Activated naive CD8-positive, alpha-beta T cell treated with anti-CD3 and anti-CD28 coated beads for 36 hours (primary cell): ENCODE data around the gene NKAIN4. TPM values are rescaled to one million over a fixed set of nuclear protein-coding genes. Genes with fewer than 3 reads are reported as not detected.

Experiments
- DNase-seq: peaks from one replicate; pipeline ENCODE4 v3.0.0; 2021
- H3K27ac Mint-ChIP-seq: one replicate; pipeline ENCODE4 v1.8.0; 2022; ENCODE audit warnings: mild to moderate bottlenecking, moderate library complexity, mixed read lengths
- H3K27me3 Mint-ChIP-seq: one replicate; pipeline ENCODE4 v1.8.0; 2022; ENCODE audit warnings: mild to moderate bottlenecking, mixed read lengths
- H3K36me3 Mint-ChIP-seq: one replicate; pipeline ENCODE4 v1.8.0; 2021; ENCODE audit warnings: mild to moderate bottlenecking, mixed read lengths
- H3K4me1 Mint-ChIP-seq: one replicate; pipeline ENCODE4 v1.8.0; 2021; ENCODE audit warnings: mixed read lengths
- H3K4me3 Mint-ChIP-seq: one replicate; pipeline ENCODE4 v1.8.0; 2022; ENCODE audit warnings: mild to moderate bottlenecking, moderate library complexity, mixed read lengths
- H3K9me3 Mint-ChIP-seq: one replicate; pipeline ENCODE4 v1.8.0; 2022; ENCODE audit warnings: mixed read lengths
- total RNA-seq, 2 experiments: library from RNA; stranded (reverse); gene quantifications; one replicate each; pipeline ENCODE4 v1.2.3, GENCODE V29; 2021

Gene NKAIN4
- total RNA-seq, 2 experiments from 2014 or later = not detected

DNA sequence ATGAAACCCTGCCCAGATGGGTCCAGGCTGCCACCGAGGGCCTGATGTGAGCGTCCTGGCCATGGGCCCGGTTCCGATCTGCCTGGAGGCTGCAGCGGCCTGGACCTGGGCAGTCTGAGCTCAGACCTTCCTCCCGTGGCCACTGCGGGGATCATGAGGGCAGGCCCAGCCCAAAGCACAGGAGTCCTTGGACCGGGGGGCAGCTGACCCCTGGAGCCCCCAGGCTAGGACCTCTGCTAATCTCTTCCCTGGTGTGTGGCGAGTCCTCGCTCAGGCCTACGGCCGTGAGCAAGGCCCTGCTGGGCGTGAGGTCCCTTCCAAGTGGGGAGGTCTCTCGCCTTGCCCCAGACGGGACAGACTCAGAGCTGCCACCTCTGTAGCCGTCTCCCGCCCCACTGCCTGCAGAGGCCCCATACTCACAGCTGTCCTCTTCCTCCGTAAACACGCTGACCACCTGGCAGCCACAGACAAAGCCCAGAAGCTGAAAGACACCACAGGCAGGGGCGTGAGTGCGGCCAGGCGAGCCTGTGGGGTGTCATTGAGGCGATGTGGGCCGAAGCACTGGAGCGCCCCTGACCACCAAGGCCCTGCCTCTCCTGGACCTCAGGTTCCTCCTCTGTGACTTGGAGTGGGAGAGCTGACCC is 10.5 kb downstream of the NKAIN4 start:
- H3K4me1 Mint-ChIP-seq = no peaks in the 10 kb centered on the region
- no peak for DNase-seq
- H3K27ac Mint-ChIP-seq = no peak overlapping the region

DNA sequence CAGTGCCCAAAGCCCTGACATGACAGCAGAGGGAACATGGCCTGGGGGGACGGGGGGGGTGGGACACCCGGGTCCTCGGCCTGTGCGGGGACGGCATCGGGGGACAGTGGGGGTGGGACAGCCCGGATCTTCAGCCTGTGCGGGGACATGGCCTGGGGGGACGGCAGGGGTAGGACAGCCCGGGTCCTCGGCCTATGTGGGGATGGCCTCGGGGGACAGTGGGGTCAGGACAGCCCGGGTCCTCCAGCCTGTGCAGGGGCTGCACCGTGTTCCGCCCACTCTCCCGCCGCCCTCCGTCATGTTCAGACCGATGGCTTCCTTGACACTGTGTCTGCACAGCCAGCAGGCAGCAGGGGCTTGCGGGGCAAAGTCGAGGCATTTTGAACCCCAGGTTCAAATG is 11.5 kb downstream of the NKAIN4 start:
- Mint-ChIP-seq H3K27me3 (peaks cover 20% of the 10 kb centered on the region), H3K4me1 (no peaks in the 10 kb centered on the region), H3K4me3 (no peak overlapping the region), H3K27ac (no peak overlapping the region), H3K9me3 (no peaks in the 10 kb centered on the region), H3K36me3 (no peaks in the 10 kb centered on the region)
- no peak for DNase-seq

More for the DNA sequence above, 10.5 kb downstream of the NKAIN4 start:
- no peaks in the 10 kb centered on the region for H3K9me3 Mint-ChIP-seq
- no peaks in the 10 kb centered on the region for H3K36me3 Mint-ChIP-seq
- no peak overlapping the region for H3K4me3 Mint-ChIP-seq
- H3K27me3 Mint-ChIP-seq = peaks cover 26% of the 10 kb centered on the region

DNA sequence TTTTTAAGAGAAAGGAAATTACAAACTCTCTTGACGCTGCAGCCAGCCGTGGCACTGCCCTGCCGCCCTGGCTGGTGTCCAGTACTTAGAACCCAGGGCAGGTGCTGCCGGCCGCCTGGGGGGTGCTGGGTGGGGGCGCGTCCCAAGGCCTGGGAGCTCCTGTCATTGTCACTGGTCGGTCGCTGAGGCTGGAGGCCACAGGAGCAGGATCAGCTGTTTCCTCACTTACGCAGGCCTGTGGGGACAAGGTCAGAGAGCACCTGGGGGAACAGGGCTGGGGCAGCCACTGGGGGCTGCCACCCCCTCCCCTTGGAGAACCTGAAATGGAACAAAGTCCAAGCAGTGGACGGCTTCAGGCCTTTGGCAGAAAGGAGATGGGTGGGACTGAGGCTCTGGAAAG is 13.0 kb downstream of the NKAIN4 start:
- H3K27me3 Mint-ChIP-seq = peaks cover 8% of the 10 kb centered on the region
- DNase-seq = no peak
- H3K9me3 Mint-ChIP-seq = no peaks in the 10 kb centered on the region
- no peak overlapping the region for H3K27ac Mint-ChIP-seq
- no peaks in the 10 kb centered on the region for H3K4me1 Mint-ChIP-seq
- H3K4me3 Mint-ChIP-seq = no peak overlapping the region
- H3K36me3 Mint-ChIP-seq = no peaks in the 10 kb centered on the region

DNA sequence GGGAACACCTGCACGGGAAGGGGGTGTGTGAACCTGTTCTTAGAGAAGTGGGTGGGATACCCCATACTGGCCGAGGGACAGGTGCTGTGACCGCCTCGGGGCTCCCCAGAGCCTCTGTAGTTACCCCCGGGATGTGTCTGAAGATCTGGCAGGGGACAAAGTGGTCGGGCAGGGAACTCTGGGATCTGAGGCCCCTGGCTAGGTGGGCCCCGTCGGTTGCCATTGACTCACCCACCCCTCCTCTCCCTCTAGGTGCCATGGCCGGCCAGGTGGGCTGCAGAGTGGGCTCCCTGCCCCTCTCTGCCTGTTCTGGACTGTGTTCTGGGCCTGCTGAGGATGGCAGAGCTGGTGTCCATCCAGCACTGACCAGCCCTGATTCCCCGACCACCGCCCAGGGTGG is 14.3 kb downstream of the NKAIN4 start:
- H3K9me3 Mint-ChIP-seq = no peaks in the 10 kb centered on the region
- H3K4me1 Mint-ChIP-seq = no peaks in the 10 kb centered on the region

DNA sequence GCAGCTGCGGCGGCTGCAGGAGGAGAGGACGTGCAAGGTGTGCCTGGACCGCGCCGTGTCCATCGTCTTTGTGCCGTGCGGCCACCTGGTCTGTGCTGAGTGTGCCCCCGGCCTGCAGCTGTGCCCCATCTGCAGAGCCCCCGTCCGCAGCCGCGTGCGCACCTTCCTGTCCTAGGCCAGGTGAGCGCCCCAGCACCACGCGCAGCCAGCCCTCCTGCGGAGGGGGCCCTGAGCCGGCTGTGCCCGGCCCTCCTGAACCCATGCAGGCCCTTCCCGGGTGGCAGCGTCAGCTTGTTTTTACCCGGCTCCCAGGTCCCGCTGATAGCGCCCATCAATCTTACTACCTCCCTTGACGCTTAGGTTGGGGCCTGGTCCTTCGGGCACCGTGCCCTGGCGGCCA is 14.8 kb downstream of the NKAIN4 start:
- no peak for DNase-seq
- Mint-ChIP-seq H3K4me3 (no peak overlapping the region), H3K4me1 (peaks cover 2% of the 10 kb centered on the region), H3K36me3 (no peaks in the 10 kb centered on the region), H3K27me3 (peaks cover 6% of the 10 kb centered on the region), H3K27ac (no peak overlapping the region), H3K9me3 (no peaks in the 10 kb centered on the region)

More for the DNA sequence above, 14.3 kb downstream of the NKAIN4 start:
- no peak for DNase-seq
- Mint-ChIP-seq H3K4me3 (no peak overlapping the region), H3K27me3 (peaks cover 1% of the 10 kb centered on the region), H3K36me3 (no peaks in the 10 kb centered on the region), H3K27ac (no peak overlapping the region)

DNA sequence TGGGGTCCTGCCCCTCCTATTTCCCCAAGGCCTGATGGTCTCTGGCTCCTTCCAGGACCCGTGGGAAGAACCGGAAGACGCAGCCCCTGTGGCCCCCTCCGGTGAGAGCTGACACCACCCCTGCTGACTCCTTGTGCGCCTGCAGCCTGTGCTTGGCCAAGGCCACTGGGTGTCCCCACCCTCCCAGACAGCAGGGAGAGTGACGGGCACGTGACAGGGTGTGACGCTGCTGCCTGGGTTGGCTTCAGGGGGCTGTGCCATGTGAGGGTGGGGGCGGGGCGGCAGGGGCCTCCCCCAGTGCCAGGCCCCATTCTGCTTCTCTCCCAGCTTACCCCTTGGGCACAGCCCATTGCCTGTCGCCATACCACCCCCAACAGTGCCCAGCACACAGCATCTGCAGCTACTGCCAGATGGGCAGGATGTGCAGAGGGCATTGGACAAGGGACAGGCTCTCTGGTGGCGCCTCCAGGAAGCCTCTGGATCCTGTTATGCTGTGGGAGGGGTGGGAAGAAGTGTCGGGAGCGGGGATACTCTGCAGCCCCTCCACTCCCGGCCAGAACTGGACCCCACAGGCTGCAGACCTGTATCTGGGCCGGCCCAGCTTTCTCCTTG is 15.6 kb downstream of the NKAIN4 start:
- H3K36me3 Mint-ChIP-seq = no peaks in the 10 kb centered on the region
- H3K4me3 Mint-ChIP-seq = no peak overlapping the region
- H3K27me3 Mint-ChIP-seq = peaks cover 13% of the 10 kb centered on the region
- H3K27ac Mint-ChIP-seq = no peak overlapping the region
- no peak for DNase-seq
- peaks cover 2% of the 10 kb centered on the region for H3K4me1 Mint-ChIP-seq
- no peaks in the 10 kb centered on the region for H3K9me3 Mint-ChIP-seq

DNA sequence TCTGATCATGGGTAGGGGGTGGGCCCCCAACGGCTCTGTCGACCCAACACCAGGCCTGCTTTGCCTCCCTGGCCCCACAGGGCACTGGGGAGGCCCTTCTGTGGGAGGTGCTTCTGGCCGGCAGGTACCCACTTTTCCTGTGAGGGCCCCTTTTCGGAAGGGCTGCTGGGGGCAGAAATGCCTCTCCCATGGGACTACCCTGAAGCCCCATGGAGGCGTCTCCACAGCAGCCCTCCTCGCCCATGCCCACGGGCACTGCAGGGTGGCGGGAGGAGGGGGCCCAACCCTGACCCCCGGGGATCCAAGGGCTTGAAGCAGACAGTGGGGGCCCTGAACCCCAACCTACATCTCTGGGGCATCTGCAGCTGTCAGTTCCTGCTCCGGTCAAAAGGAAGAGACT is 16.2 kb downstream of the NKAIN4 start:
- Mint-ChIP-seq H3K27ac (no peak overlapping the region), H3K4me1 (peaks cover 2% of the 10 kb centered on the region), H3K4me3 (no peak overlapping the region), H3K36me3 (no peaks in the 10 kb centered on the region), H3K9me3 (no peaks in the 10 kb centered on the region), H3K27me3 (peaks cover 16% of the 10 kb centered on the region)
- DNase-seq = no peak

DNA sequence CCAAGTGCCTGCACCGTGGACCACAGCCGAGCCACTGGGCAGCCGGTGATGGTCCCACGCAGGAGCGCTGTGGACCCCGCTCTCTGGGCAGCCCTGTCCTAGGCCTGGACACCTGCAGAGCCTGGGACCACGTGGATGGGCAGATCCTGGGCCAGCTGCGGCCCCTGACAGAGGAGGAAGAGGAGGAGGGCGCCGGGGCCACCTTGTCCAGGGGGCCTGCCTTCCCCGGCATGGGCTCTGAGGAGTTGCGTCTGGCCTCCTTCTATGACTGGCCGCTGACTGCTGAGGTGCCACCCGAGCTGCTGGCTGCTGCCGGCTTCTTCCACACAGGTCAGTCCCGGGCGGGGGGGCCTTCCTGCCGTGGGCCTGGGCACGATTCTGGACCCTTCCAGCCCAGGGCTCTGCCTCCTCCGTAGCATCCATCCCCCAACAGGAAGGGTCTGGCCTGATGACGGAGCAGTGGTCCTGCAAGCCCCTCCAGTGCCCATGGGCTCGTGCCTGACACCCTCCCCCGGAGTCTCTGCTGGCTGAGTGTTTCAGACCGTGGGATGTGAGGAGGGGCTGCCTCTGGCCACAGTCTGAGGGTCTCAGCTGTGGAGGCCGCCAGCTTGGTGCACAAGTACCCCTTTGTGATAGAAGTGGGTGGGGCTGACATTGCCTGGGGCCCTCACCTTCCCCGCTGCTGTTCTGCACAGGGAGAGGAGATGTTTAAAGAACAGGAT is 18.0 kb downstream of the NKAIN4 start:
- no peaks in the 10 kb centered on the region for H3K9me3 Mint-ChIP-seq
- no peak overlapping the region for H3K4me3 Mint-ChIP-seq
- peaks cover 31% of the 10 kb centered on the region for H3K27me3 Mint-ChIP-seq
- H3K27ac Mint-ChIP-seq = no peak overlapping the region
- H3K36me3 Mint-ChIP-seq = no peaks in the 10 kb centered on the region
- no peak for DNase-seq
- peaks cover 2% of the 10 kb centered on the region for H3K4me1 Mint-ChIP-seq

DNA sequence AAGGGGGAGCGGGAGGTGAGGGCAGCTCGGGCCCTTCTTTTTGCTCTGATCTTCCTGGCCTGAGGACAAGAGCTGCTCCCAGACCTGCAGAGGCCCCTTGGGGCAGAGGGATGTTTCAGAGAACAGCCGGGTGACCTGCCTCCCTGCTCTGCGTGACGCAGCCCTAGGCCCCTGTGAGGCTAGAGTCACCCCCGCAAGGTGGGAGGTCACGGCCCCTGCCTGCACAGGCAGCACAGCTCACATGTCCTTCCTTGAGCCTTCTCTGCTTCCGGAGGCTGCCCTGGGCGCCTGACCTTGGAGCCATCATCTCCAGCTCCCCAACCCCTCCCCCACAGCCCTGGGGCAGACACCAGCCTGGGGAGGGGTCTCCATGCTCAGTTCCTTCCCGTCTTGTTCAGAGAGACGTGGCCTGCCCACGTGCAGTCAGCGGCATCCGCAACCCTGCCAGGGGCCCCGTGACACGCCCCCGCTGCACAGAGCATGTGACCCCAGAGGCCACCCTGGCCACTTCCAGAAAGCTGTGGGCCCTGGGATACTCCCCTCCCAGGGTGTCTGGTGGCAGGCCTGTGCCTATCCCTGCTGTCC is 18.8 kb downstream of the NKAIN4 start, which contains the start of gene BIRC7:
Gene BIRC7, plus strand, starts transcription at position 507 of the 585 bp plus-strand sequence. CDS start 192 bp downstream, outside the sequence.
- DNase-seq = no peak
- no peaks in the 10 kb centered on the region for H3K36me3 Mint-ChIP-seq
- peaks cover 2% of the 10 kb centered on the region for H3K4me1 Mint-ChIP-seq
- H3K9me3 Mint-ChIP-seq = no peaks in the 10 kb centered on the region
- H3K4me3 Mint-ChIP-seq = no peak within 1 kb of the TSS
- H3K27me3 Mint-ChIP-seq = peaks cover 39% of the 10 kb centered on the region
- no peak within 1 kb of the TSS for H3K27ac Mint-ChIP-seq

DNA sequence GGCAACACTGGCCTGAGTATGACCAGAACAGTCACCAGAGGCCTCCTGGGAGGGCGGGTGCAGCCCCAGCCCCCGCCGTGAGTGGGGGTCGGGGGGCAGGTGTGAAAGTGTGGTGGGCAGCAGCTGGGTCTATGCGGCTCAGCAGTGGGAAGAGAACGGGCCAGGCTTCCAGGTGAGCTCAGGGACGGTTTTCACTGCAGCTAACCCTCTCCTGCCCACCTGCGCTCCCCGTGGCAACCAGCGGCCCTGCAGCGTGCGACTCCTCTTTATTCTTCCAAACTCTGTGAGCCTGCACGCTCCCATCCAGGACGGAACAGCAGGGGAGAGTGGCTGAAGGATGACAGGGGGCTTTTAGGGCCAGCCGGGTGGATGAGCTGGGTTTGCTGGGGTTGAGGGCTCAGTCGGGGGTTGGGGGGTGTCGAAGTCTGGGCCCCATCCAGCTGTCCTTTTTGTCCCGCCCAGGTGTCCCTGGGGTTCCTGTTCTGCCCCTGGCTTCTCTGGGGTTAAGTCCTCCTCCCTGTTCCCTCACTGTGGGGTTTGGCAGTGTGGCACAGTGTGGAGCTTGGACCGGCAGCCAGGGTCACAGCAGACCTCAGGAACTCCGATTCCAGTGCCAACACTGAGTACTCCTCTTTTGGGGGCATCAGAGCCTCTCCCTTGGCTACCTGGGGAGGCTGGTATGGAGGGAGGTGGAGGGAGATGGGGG is 19.4 kb downstream of the NKAIN4 start:
- Mint-ChIP-seq H3K4me3 (no peak overlapping the region), H3K27me3 (peaks cover 45% of the 10 kb centered on the region), H3K4me1 (peaks cover 2% of the 10 kb centered on the region), H3K9me3 (no peaks in the 10 kb centered on the region), H3K27ac (no peak overlapping the region), H3K36me3 (no peaks in the 10 kb centered on the region)
- DNase-seq = peak; percentile 37

DNA sequence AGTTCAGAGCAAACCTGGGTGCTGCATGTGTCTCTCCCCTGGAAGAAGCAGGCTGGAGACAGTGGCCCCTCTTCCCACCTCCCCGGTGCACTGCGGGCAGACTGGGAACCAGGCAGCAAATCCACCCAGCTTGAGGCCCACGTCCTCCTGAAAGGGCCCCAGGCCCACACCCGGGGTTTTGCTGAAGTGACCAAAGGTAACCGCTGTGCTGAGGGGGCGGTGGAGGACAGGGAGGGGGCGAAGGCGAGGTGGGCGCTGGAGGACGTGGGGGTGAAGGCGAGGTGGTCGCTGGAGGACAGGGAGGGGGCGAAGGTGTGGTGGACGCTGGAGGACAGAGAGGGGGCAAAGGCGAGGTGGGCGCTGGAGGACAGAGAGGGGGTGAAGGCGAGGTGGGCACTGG is 20.3 kb downstream of the NKAIN4 start:
- Mint-ChIP-seq H3K4me1 (peaks cover 2% of the 10 kb centered on the region), H3K27ac (no peak overlapping the region), H3K27me3 (peaks cover 54% of the 10 kb centered on the region), H3K4me3 (no peak overlapping the region), H3K9me3 (no peaks in the 10 kb centered on the region), H3K36me3 (no peaks in the 10 kb centered on the region)
- no peak for DNase-seq

DNA sequence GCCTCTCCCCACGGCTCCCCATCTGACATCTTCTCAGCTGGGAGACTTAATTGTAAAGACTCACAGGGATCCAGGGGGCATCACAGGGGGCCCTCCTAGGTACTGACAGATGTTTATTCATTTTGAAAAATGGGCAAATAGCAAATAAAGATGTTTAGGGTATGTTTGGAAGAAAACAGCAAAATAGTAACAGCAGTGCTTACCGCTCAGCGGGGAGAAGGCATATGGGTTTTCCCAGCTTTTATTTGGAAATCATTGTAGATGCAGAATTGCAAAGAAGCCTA is 21.3 kb downstream of the NKAIN4 start:
- no peak overlapping the region for H3K27ac Mint-ChIP-seq

DNA sequence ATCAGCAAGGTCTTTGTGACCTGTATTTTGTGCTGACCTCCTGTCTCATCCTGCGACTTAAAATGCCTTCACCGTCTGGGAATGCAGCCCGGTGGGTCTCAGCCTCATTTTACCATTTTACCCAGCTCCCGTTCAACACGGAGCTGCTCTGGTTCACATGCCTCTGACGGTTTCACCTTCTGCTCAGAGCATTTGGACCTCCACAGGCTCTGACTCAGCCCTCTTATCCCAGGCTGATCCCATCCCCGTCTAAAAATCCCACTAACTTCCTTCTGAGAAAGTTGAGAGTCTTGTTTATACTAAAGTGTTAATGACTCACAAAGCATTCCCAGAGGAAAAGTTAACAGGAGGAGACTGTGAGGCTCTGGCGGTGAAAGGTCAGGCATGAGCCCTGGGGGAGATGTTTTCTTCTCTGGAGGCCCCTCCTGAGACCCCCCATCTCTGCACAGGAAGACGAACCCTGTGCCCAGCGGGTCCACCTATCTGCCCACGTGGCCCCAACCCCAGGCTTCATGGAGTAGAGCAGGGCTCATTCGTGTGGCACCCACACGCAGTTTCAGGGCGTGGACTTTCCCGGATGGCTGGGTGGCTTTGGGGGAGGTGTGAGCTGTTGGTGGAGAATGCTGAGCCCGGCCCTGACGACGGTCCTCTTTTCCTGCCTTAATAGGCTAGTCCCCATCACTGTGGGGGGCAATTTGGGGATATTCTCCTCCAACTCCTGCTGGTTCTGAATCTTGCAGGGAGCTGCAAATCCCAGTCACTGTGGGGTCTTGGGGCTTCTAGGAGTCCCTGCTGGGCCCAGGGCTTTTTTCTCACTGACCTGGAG is 21.8 kb downstream of the NKAIN4 start:
- H3K4me3 Mint-ChIP-seq = no peak overlapping the region

More for the DNA sequence above, 21.3 kb downstream of the NKAIN4 start:
- Mint-ChIP-seq H3K27me3 (peaks cover 61% of the 10 kb centered on the region), H3K4me3 (no peak overlapping the region), H3K36me3 (no peaks in the 10 kb centered on the region), H3K9me3 (no peaks in the 10 kb centered on the region), H3K4me1 (peaks cover 2% of the 10 kb centered on the region)
- no peak for DNase-seq

DNA sequence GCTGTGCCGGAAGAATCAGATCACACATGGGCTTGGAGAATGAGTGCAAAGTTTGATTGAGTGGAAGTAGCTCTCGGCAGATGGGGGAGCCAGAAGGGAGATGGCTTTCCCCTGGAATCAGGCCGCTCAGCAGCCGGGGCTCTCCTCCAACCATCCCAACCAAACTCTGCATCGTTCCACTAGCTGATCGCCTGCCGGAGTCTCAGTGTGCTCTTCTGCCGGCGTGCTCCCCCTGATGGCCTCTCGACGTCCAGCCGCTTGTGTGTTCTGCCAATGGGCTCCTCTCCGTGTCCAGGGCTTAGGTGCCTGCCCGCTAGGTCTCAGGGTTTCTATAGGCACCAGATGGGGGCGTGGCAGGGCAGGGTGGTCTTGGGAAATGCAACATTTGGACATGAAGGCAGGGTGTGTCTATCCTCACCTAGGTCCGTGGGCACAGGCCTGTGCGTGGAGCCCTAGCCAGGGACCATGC is 23.4 kb downstream of the NKAIN4 start:
- H3K4me1 Mint-ChIP-seq = peaks cover 2% of the 10 kb centered on the region
- no peaks in the 10 kb centered on the region for H3K9me3 Mint-ChIP-seq
- H3K36me3 Mint-ChIP-seq = no peaks in the 10 kb centered on the region
- H3K27ac Mint-ChIP-seq = no peak overlapping the region
- no peak overlapping the region for H3K4me3 Mint-ChIP-seq
- H3K27me3 Mint-ChIP-seq = peaks cover 61% of the 10 kb centered on the region
- DNase-seq = no peak

More for the DNA sequence above, 21.8 kb downstream of the NKAIN4 start:
- H3K27ac Mint-ChIP-seq = no peak overlapping the region
- no peaks in the 10 kb centered on the region for H3K36me3 Mint-ChIP-seq
- H3K4me1 Mint-ChIP-seq = peaks cover 2% of the 10 kb centered on the region
- no peak for DNase-seq
- H3K27me3 Mint-ChIP-seq = peaks cover 61% of the 10 kb centered on the region
- H3K9me3 Mint-ChIP-seq = no peaks in the 10 kb centered on the region
